Measurements from ENCODE around the gene PEPD. TPM values are rescaled to one million over a fixed set of nuclear protein-coding genes. Genes with fewer than 3 reads are reported as not detected.

The PEPD gene
- total and polyA plus RNA-seq, 10 of the 15 experiments (the other 5 are each of a cell fraction or from before 2014, with no cell fraction given), result 1.4 to 52.0 (median 20.2) TPM

DNA sequence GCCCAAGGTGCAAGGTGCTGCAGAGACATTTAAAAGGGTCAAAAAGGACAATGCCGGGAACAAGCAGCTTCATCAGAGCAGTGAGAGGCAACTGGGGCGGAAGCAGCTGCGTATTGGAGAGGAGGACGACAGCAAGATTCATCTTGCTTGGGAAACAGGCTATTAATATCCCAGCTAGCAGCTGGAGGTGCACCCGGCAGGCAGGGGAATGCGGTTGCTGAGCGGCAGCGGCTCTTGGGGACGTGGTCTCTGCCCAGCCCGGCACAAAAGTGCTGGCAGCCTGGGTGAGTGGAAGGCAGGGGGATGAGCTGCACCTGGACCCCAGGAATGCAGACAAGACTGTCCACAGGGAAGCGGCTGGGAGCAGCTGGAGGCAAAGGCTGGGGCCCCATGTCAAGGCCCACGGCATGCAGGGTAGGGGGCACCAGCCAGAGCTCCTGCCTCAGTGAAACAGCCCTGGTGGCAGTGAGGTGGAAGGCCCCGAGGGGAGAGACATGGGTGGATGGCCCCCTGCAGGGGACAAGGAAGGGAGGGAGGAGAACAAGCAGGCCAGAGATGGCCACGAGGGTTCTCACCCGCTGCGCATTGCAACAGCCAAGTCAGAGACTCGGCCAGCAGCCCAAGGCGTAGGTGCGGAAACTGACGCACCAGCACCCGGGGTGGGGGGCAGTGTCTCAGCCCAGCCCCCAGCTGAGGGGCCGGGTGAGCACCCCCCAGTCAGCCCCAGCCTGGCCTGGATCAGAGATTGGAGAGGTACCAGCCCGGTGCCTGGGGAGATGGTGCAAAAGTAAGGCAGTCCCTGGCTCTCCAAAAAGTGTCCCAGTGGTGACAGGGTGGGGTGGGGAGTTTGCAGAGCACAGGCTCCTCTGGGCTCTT lies 34.4 kb downstream of the PEPD start:
- DNase-seq (ENCODE audit: low read depth, low spot score) (no peak), ATAC-seq (no peak), FAIRE-seq (no peak)
- H3K9me3 ChIP-seq (replicated peaks; ENCODE audit: control insufficient read depth, insufficient read depth, low read length), result no peaks in the 10 kb centered on the region; the same call in 2 of the 3 replicates
- no peaks in the 10 kb centered on the region for H4K20me1 ChIP-seq (ENCODE audit: control insufficient read depth, insufficient read depth)
- ChIA-PET CTCF (no interaction called here), SMC1A (ENCODE audit: uncharacterized antibody, unreplicated experiment) (no interaction called here), RAD21 (ENCODE audit: unreplicated experiment) (no interaction called here), POLR2A (no interaction called here)
- H2AFZ ChIP-seq (ENCODE audit: control insufficient read depth, low read depth, low read length), result no peak overlapping the region
- intact Hi-C loops (cut with micrococcal nuclease; ENCODE audit: unreplicated experiment), result no loop called here
- no peaks in the 10 kb centered on the region for H3K4me1 ChIP-seq (ENCODE audit: control insufficient read depth, insufficient read depth, low read length)
- in situ Hi-C loops (cut with MboI), result no loop called here
- no peak overlapping the region for H3K27ac ChIP-seq (ENCODE audit: control insufficient read depth, insufficient read depth)
- H3K4me3 ChIP-seq, result no peak overlapping the region
- WGBS (ENCODE audit: insufficient coverage, insufficient replicate concordance, low lambda C conversion rate, missing lambda C conversion rate), result 70% methylated on average over 22 of the region's 23 CpGs
- H3K36me3 ChIP-seq (ENCODE audit: control insufficient read depth in 2 of 2, insufficient read depth in 2 of 2, low read length in 1 of 2), result no peaks in the 10 kb centered on the region
- TF ChIP-seq GABPA (IDR thresholded peaks at IDR 0.05; ENCODE audit: low read depth), result no peak
- TF ChIP-seq RCOR1 (conservative IDR thresholded peaks at IDR 0.05; ENCODE audit: low read depth, low read length), result no peak
- TF ChIP-seq, protein P1, sequence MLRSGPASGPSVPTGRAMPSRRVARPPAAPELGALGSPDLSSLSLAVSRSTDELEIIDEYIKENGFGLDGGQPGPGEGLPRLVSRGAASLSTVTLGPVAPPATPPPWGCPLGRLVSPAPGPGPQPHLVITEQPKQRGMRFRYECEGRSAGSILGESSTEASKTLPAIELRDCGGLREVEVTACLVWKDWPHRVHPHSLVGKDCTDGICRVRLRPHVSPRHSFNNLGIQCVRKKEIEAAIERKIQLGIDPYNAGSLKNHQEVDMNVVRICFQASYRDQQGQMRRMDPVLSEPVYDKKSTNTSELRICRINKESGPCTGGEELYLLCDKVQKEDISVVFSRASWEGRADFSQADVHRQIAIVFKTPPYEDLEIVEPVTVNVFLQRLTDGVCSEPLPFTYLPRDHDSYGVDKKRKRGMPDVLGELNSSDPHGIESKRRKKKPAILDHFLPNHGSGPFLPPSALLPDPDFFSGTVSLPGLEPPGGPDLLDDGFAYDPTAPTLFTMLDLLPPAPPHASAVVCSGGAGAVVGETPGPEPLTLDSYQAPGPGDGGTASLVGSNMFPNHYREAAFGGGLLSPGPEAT (IDR thresholded peaks at IDR 0.05; ENCODE audit: low read depth), result no peak
- no peak for TF ChIP-seq EGR1 (IDR thresholded peaks at IDR 0.05; ENCODE audit: borderline replicate concordance in 1 of 2, low read depth in 2 of 2, low read length in 2 of 2)
- TF ChIP-seq ZNF207 (IDR thresholded peaks at IDR 0.05; ENCODE audit: borderline replicate concordance), result no peak
- TF ChIP-seq, protein P2, sequence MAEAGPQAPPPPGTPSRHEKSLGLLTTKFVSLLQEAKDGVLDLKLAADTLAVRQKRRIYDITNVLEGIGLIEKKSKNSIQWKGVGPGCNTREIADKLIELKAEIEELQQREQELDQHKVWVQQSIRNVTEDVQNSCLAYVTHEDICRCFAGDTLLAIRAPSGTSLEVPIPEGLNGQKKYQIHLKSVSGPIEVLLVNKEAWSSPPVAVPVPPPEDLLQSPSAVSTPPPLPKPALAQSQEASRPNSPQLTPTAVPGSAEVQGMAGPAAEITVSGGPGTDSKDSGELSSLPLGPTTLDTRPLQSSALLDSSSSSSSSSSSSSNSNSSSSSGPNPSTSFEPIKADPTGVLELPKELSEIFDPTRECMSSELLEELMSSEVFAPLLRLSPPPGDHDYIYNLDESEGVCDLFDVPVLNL (IDR thresholded peaks at IDR 0.05; ENCODE audit: low read depth, low read length), result no peak
- TF ChIP-seq ASH2L (IDR thresholded peaks at IDR 0.05; ENCODE audit: borderline replicate concordance, low read depth), result no peak
- TF ChIP-seq EED (IDR thresholded peaks at IDR 0.05; ENCODE audit: low read depth), result no peak
- no peak for TF ChIP-seq SPI1 (IDR thresholded peaks at IDR 0.05; ENCODE audit: borderline replicate concordance, insufficient read depth, low read depth, low read length)
- no peak for TF ChIP-seq BMI1 (IDR thresholded peaks at IDR 0.05; ENCODE audit: borderline replicate concordance)
- no peak for TF ChIP-seq NBN (IDR thresholded peaks at IDR 0.05)
- TF ChIP-seq, protein P3, sequence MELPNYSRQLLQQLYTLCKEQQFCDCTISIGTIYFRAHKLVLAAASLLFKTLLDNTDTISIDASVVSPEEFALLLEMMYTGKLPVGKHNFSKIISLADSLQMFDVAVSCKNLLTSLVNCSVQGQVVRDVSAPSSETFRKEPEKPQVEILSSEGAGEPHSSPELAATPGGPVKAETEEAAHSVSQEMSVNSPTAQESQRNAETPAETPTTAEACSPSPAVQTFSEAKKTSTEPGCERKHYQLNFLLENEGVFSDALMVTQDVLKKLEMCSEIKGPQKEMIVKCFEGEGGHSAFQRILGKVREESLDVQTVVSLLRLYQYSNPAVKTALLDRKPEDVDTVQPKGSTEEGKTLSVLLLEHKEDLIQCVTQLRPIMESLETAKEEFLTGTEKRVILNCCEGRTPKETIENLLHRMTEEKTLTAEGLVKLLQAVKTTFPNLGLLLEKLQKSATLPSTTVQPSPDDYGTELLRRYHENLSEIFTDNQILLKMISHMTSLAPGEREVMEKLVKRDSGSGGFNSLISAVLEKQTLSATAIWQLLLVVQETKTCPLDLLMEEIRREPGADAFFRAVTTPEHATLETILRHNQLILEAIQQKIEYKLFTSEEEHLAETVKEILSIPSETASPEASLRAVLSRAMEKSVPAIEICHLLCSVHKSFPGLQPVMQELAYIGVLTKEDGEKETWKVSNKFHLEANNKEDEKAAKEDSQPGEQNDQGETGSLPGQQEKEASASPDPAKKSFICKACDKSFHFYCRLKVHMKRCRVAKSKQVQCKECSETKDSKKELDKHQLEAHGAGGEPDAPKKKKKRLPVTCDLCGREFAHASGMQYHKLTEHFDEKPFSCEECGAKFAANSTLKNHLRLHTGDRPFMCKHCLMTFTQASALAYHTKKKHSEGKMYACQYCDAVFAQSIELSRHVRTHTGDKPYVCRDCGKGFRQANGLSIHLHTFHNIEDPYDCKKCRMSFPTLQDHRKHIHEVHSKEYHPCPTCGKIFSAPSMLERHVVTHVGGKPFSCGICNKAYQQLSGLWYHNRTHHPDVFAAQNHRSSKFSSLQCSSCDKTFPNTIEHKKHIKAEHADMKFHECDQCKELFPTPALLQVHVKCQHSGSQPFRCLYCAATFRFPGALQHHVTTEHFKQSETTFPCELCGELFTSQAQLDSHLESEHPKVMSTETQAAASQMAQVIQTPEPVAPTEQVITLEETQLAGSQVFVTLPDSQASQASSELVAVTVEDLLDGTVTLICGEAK (IDR thresholded peaks at IDR 0.05; ENCODE audit: borderline replicate concordance), result no peak
- TF ChIP-seq YY1 (IDR thresholded peaks at IDR 0.05; ENCODE audit: low read depth, low read length), result no peak
- H3K79me2 ChIP-seq (ENCODE audit: control insufficient read depth, insufficient read depth, low read length), result no peaks in the 10 kb centered on the region
- no peak overlapping the region for H3K4me2 ChIP-seq (ENCODE audit: control insufficient read depth, insufficient read depth)
- no peak overlapping the region for H3K9ac ChIP-seq (ENCODE audit: control insufficient read depth, insufficient read depth, low read length)
- no TSS peak for BruUV-seq (replicated peaks)
- H3K27me3 ChIP-seq (replicated peaks in 1 of 2; ENCODE audit: control insufficient read depth in 2 of 2, insufficient read depth in 2 of 2, low read length in 1 of 2), result no peaks in the 10 kb centered on the region
